Measurements from ENCODE around the gene NCAM1.

Gene NCAM1

DNA sequence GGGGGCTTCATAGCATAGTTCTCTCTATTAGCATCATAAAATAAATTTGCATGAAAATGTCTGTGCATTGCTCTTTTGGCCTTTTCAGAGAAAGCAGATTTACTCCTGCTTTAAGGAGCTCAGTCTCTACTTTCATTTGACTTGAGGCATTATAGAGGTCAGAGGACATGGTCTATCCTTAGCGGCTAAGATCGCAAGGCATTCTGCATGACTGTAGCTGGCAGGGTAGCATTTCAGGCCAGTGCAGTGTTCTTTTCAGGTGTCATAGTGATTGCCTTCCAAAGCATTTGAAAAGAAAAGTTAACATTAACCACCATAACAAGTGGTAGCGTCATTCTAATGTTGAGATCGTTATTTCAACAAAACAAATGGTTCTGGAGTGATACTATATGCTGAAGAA lies 126.5 kb downstream of the NCAM1 start:
- no peak for DNase-seq (ENCODE audit: low spot score)

GRCh38 chr11:113090716-113091480 lies 129.7 kb downstream of the NCAM1 start:
- peak; percentile 65 for DNase-seq (ENCODE audit: low spot score)

GRCh38 chr11:113091481-113091780 lies 130.2 kb downstream of the NCAM1 start:
- DNase-seq (ENCODE audit: low spot score) = no peak

DNA sequence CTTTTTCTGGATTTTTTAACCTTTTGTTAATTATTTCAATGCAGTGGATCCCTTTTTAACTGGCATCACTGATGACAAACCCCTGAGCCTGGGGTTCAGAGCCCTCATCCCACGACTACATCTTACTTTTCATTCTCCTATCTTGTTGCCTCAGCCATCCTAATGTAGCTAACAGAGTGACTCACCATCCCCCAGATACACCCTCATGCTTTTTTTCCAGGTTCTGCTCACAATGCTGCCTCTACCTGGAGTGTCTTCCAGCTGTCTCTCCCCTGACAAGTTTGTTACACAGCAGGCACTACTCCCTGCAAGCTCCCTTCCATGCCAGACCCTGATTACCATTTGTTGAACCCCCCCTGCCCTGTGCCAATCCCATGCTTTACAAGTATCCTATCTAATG lies 135.4 kb downstream of the NCAM1 start:
- peak; percentile 67 for DNase-seq (ENCODE audit: low spot score)

GRCh38 chr11:113103932-113104690 lies 142.9 kb downstream of the NCAM1 start:
- DNase-seq (ENCODE audit: low spot score) = no peak

GRCh38 chr11:113104691-113105251 lies 143.6 kb downstream of the NCAM1 start:
- DNase-seq (ENCODE audit: low spot score) = no peak

DNA sequence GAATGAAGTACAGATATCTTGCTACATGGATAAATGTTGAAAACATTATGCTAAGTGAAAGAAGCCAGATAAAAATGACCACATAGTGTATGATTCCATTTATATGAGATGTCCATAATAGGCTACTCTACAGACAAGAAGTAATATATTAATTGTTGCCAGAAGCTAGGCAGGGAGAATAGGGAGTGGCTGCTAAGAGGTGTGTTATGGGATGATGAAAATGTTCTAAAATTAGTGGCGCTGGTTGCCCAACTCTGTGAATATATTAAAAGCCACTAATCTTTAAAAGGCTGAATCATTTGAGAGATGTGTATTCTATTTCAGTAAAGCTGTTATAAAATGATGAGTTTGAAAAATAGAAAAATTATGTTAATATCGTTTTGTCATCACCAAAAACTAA lies 144.4 kb downstream of the NCAM1 start:
- DNase-seq (ENCODE audit: low spot score) = peak; percentile 49

GRCh38 chr11:113106507-113106906 lies 145.3 kb downstream of the NCAM1 start:
- DNase-seq (ENCODE audit: low spot score) = no peak

- DNase-seq (ENCODE audit: low spot score) = no peak
These were observed 148.8 kb downstream of the NCAM1 start for GRCh38 chr11:113110046-113110445.

GRCh38 chr11:113111156-113111555 lies 149.9 kb downstream of the NCAM1 start:
- DNase-seq (ENCODE audit: low spot score) = no peak

- DNase-seq (ENCODE audit: low spot score) = no peak
These were observed 151.1 kb downstream of the NCAM1 start for GRCh38 chr11:113112307-113112706.

- peak; percentile 86 for DNase-seq (ENCODE audit: low spot score)
These were observed 152.8 kb downstream of the NCAM1 start for GRCh38 chr11:113113801-113114704.

DNA sequence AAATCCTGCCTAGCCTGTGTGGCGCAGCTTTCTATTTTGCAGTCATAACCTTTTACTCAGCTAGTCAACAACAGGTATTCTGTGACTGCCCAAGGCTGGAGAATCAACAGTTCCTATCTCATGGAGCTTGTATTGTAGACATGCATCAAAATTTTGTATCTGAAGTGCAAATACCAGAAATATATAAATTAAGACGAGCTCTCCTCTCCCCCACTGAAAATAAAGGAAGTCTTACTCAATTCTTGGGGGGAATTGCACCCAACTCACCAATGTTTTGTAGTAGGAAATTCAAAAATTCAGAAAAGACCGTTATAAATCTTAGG lies 153.4 kb downstream of the NCAM1 start:
- DNase-seq (ENCODE audit: low spot score) = no peak

DNA sequence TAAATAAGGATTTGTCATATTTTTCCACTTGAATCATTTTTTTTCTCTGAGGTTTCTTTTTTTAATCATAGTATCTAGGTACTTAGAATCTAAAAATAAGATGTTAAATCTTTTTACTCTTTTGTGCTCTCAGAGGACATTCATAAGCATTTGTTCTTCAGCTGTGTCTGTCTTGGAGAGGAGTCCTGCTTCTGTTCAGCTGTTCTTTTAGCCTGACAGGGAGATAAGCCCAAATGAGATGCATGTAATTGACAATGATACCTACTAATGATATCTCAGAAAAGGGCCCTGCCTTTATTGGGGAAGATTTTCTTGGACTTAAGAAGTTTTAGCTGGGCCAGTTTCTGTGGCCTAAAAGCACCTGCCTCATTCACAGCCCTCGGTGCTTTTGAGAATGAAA lies 156.9 kb downstream of the NCAM1 start:
- DNase-seq (ENCODE audit: low spot score) = no peak

DNA sequence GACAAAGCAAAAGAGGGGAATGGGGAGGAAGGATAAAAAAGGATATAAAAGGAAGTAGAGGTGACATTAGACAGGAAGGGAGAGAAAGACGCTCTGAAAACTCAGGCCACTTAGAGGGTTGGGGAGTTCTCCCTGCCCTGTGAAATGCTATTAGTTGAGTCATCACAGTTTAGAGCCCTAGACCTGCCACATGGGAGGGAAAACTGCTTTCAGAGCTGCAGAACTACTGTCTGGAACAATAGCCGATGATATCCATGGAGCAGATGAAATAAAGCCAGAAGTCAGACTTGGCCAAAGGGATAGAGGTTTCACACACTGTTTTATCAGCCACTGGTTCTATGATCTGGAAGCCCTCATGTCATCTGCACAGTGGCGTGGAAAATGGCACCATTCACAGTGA lies 157.9 kb downstream of the NCAM1 start:
- DNase-seq (ENCODE audit: low spot score) = no peak

GRCh38 chr11:113119966-113120736 lies 158.9 kb downstream of the NCAM1 start:
- no peak for DNase-seq (ENCODE audit: low spot score)

- no peak for DNase-seq (ENCODE audit: low spot score)
These were observed 160.5 kb downstream of the NCAM1 start for GRCh38 chr11:113121746-113122145.

GRCh38 chr11:113124006-113124405 lies 162.8 kb downstream of the NCAM1 start:
- no peak for DNase-seq (ENCODE audit: low spot score)

DNA sequence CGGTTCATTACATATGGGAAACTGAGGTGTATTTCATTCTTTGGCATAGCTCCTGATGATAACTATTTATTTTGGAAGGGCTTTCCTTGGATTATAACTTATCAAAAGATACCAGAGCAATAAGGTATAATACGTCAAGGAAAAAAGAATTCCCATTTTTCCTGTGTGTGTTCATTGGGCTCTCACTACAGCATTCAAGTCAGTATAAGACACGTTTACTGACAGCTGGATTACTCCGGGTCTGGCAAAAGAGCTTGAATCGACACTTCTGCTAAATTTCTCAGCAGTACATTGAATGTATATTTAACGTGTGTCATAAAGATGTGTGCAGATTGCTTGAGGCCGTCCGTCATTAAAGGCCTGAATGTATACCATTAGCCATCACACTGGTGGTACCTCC lies 163.4 kb downstream of the NCAM1 start:
- no peak for DNase-seq (ENCODE audit: low spot score)

GRCh38 chr11:113129261-113129992 lies 168.2 kb downstream of the NCAM1 start:
- no peak for DNase-seq (ENCODE audit: low spot score)
